ENCODE measurements around the gene STYX.

The STYX gene

GRCh38 chr14:52792097-52792415, 62.1 kb downstream of the STYX start:
- Histone ChIP-seq H3K4me3 (ENCODE audit: low read depth, low read length) (peak overlapping the region; percentile 63), H3K27me3 (replicated peaks) (no peaks in the 10 kb centered on the region), H3K36me3 (replicated peaks) (no peaks in the 10 kb centered on the region), H3K27ac (peak overlapping the region; percentile 95)
- TF ChIP-seq CTCF (IDR thresholded peaks at IDR 0.05; ENCODE audit: low read depth, low read length, missing control alignments), result no peak
- DNase-seq, result no peak
- in situ Hi-C loops (cut with HindIII; ENCODE audit: low pct_ligation_motif_present, low sequenced_read_pairs), result no loop called here

DNA sequence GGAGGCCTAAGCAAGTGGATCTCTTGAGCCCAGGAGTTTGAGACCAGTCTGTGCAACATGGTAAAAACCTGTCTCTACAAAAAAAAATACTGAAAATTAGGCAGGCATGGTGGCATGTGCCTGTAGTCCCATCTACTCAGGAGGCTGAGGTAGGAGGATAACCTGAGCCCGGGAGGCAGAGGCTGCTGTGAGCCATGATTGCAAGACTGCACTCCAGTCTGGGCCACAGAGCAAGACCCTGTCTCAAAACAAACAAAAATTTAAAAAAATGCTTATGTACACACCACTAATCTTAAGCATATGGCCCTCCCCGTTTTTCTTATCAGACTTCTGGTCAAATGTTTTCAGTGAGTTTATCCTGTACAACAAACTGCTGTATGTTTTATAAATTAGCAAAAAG, 63.1 kb downstream of the STYX start:
- no peak for DNase-seq
- Histone ChIP-seq H3K4me3 (ENCODE audit: low read depth, low read length) (no peak overlapping the region), H3K27ac (no peak overlapping the region), H3K36me3 (replicated peaks) (no peaks in the 10 kb centered on the region), H3K27me3 (replicated peaks) (no peaks in the 10 kb centered on the region)
- no peak for TF ChIP-seq CTCF (IDR thresholded peaks at IDR 0.05; ENCODE audit: low read depth, low read length, missing control alignments)
- in situ Hi-C loops (cut with HindIII; ENCODE audit: low pct_ligation_motif_present, low sequenced_read_pairs), result no loop called here

- DNase-seq, result no peak
- Histone ChIP-seq H3K27ac (no peak overlapping the region), H3K4me3 (ENCODE audit: low read depth, low read length) (no peak overlapping the region), H3K27me3 (replicated peaks) (no peaks in the 10 kb centered on the region), H3K36me3 (replicated peaks) (no peaks in the 10 kb centered on the region)
- in situ Hi-C loops (cut with HindIII; ENCODE audit: low pct_ligation_motif_present, low sequenced_read_pairs), result no loop called here
- no peak for TF ChIP-seq CTCF (IDR thresholded peaks at IDR 0.05; ENCODE audit: low read depth, low read length, missing control alignments)
Observed at GRCh38 chr14:52797653-52798052, 67.7 kb downstream of the STYX start.

GRCh38 chr14:52798826-52799225, 68.9 kb downstream of the STYX start:
- no peak overlapping the region for H3K4me3 ChIP-seq (ENCODE audit: low read depth, low read length)
- no peak overlapping the region for H3K27ac ChIP-seq
- no peak for DNase-seq
- H3K36me3 ChIP-seq (replicated peaks), result no peaks in the 10 kb centered on the region
- TF ChIP-seq CTCF (IDR thresholded peaks at IDR 0.05; ENCODE audit: low read depth, low read length, missing control alignments), result no peak
- H3K27me3 ChIP-seq (replicated peaks), result no peaks in the 10 kb centered on the region
- in situ Hi-C loops (cut with HindIII; ENCODE audit: low pct_ligation_motif_present, low sequenced_read_pairs), result no loop called here

DNA sequence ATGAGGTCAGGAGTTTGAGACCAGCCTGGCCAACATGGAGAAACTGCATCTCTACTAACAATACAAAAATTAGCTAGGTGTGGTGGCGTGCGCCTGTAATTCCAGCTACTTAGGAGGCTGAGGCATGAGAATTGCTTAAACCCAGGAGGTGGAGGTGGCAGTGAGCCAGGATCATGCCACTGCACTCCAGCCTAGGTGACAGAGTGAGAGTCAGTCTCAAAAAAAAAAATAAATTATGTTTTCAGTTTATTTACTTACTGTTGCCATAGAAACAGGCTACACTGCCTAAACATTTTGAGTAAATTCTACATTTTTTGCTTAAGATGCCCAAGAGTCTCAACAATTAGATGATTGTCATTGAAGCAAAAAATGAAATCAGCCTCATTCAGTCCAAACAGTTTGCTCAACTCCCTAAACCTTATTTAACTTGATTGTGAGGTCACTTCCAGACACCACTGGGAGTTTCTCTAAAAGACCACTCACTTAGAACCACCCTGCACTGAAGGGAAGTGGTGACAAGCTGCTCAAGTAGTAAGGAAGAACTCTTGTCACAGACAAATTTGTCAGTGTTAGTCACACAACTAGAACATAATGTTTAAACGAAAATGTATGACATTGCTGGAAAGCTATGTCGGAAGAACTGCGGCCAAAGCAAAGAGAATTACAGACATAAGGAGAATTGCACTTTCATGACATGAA, 71.2 kb downstream of the STYX start:
- DNase-seq, result peak; percentile 83
- in situ Hi-C loops (cut with HindIII; ENCODE audit: low pct_ligation_motif_present, low sequenced_read_pairs), result no loop called here
- Histone ChIP-seq H3K36me3 (replicated peaks) (no peaks in the 10 kb centered on the region), H3K27ac (peak overlapping the region; percentile 88), H3K27me3 (replicated peaks) (no peaks in the 10 kb centered on the region), H3K4me3 (ENCODE audit: low read depth, low read length) (no peak overlapping the region)
- no peak for TF ChIP-seq CTCF (IDR thresholded peaks at IDR 0.05; ENCODE audit: low read depth, low read length, missing control alignments)

DNA sequence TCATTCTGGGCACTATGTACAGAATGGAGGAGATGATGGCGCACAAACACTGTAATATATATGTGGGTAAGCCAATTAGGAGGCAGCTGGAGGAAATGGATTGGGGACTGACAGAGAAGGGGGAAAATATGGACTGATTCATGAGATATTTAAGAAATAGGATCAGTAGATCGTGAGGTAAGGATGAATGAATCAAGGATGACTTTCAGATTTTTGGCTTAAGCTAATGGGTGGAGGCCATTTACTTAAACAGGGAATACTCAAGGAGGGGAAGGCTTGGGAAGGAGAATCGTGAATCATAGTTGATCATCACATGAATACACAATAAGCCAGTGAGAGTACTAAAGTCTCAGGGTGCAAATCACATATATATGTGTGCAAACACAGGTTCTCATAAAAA, 72.6 kb downstream of the STYX start:
- DNase-seq, result peak; percentile 33
- Histone ChIP-seq H3K27ac (peak overlapping the region; percentile 88), H3K27me3 (replicated peaks) (no peaks in the 10 kb centered on the region), H3K4me3 (ENCODE audit: low read depth, low read length) (no peak overlapping the region), H3K36me3 (replicated peaks) (no peaks in the 10 kb centered on the region)
- no peak for TF ChIP-seq CTCF (IDR thresholded peaks at IDR 0.05; ENCODE audit: low read depth, low read length, missing control alignments)
- in situ Hi-C loops (cut with HindIII; ENCODE audit: low pct_ligation_motif_present, low sequenced_read_pairs), result no loop called here

Measured in brain microvascular endothelial cell (primary cell).